ENCODE data around the gene TIMM8B.

GRCh38 chr11:112121981-112122615 lies 35.5 kb upstream of the TIMM8B start:
- TF ChIP-seq, protein P1, sequence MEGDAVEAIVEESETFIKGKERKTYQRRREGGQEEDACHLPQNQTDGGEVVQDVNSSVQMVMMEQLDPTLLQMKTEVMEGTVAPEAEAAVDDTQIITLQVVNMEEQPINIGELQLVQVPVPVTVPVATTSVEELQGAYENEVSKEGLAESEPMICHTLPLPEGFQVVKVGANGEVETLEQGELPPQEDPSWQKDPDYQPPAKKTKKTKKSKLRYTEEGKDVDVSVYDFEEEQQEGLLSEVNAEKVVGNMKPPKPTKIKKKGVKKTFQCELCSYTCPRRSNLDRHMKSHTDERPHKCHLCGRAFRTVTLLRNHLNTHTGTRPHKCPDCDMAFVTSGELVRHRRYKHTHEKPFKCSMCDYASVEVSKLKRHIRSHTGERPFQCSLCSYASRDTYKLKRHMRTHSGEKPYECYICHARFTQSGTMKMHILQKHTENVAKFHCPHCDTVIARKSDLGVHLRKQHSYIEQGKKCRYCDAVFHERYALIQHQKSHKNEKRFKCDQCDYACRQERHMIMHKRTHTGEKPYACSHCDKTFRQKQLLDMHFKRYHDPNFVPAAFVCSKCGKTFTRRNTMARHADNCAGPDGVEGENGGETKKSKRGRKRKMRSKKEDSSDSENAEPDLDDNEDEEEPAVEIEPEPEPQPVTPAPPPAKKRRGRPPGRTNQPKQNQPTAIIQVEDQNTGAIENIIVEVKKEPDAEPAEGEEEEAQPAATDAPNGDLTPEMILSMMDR (conservative IDR thresholded peaks at IDR 0.05), result no peak
- no peak for TF ChIP-seq ZFX (IDR thresholded peaks at IDR 0.05)
